Body of pancreas (tissue), 4 donors: Measurements from ENCODE around the gene SLC9A9.

ENCODE experiments used
- CTCF ChIP-seq, 7 experiments: fragments of 450-650 bp in 4 of 7; fragments of 200-600 bp in 3 of 7; sonication (generic) in 3 of 7; IDR thresholded peaks; one replicate each; pipeline ENCODE4 v1.5.1; 2016 to 2019; ENCODE audit warnings: antibody characterized with exemption in 7 of 7
- POLR2A ChIP-seq, 3 donors: fragments of 450-650 bp; IDR thresholded peaks; one replicate each; pipeline ENCODE4 v1.6.1; 2016; ENCODE audit warnings: antibody characterized with exemption in 3 of 3, mild to moderate bottlenecking in 2 of 3

GRCh38 chr3:143402602-143403001 is 445.7 kb downstream of the SLC9A9 start:
- TF ChIP-seq CTCF (IDR thresholded peaks at IDR 0.05) = no peak
- no peak for TF ChIP-seq POLR2A (IDR thresholded peaks at IDR 0.05)
